GM18520 (cell line): ENCODE measurements around the gene HIF3A.
"Not testable (repeated sequence)": the region's sequence is repeated elsewhere in the genome, so short reads cannot be mapped to it uniquely, and the experiment has no call there.

Experiments used
- ATAC-seq: cut with Tn5 transposase; IDR thresholded peaks from one replicate; pipeline ENCODE4 v1.9.1; 2021; ENCODE audit not compliant: unreplicated experiment

Gene HIF3A

GRCh38 chr19:46291829-46292228, 5.0 kb upstream of the HIF3A start:
- no peak for ATAC-seq

GRCh38 chr19:46294494-46294893, 2.3 kb upstream of the HIF3A start:
- ATAC-seq = no peak

- ATAC-seq = no peak
Observed at GRCh38 chr19:46295401-46296201, 1.2 kb upstream of the HIF3A start.

GRCh38 chr19:46296202-46296480, 701 bp upstream of the HIF3A start:
- no peak for ATAC-seq

- ATAC-seq = no peak
Observed at GRCh38 chr19:46297700-46298478, 1.0 kb downstream of the HIF3A start.

- ATAC-seq = no peak
Observed at GRCh38 chr19:46298479-46299003, 1.7 kb downstream of the HIF3A start.

- no peak for ATAC-seq
Observed at GRCh38 chr19:46299004-46299509, 2.2 kb downstream of the HIF3A start.

GRCh38 chr19:46299695-46300094, 2.9 kb downstream of the HIF3A start:
- ATAC-seq = no peak

GRCh38 chr19:46303322-46303690, 6.5 kb downstream of the HIF3A start:
- ATAC-seq = no peak

- ATAC-seq = no peak
Observed at GRCh38 chr19:46303691-46304397, 7.0 kb downstream of the HIF3A start.

GRCh38 chr19:46306501-46306900, 9.7 kb downstream of the HIF3A start:
- no peak for ATAC-seq

GRCh38 chr19:46308510-46308909, 11.7 kb downstream of the HIF3A start:
- ATAC-seq = no peak

GRCh38 chr19:46309056-46309455, 12.2 kb downstream of the HIF3A start:
- ATAC-seq = no peak

GRCh38 chr19:46311444-46311843, 14.6 kb downstream of the HIF3A start:
- ATAC-seq = no peak

GRCh38 chr19:46313540-46314469, 17.0 kb downstream of the HIF3A start:
- ATAC-seq = not testable (repeated sequence)

- ATAC-seq = no peak
Observed at GRCh38 chr19:46317339-46317738, 20.5 kb downstream of the HIF3A start.

- ATAC-seq = no peak
Observed at GRCh38 chr19:46319613-46320012, 22.8 kb downstream of the HIF3A start.

- no peak for ATAC-seq
Observed at GRCh38 chr19:46320559-46320958, 23.7 kb downstream of the HIF3A start.

GRCh38 chr19:46321653-46322052, 24.8 kb downstream of the HIF3A start:
- ATAC-seq = no peak

- ATAC-seq = not testable (repeated sequence)
Observed at GRCh38 chr19:46323227-46323626, 26.4 kb downstream of the HIF3A start.
